RWPE2 (cell line): ENCODE measurements around the gene TTLL1.

Source experiments
- ATAC-seq: fragments of 200-7000 bp; cut with Tn5 transposase; 3 replicates; pipeline ENCODE4 v1.9.1; 2021; ENCODE audit warnings: low read depth
- DNase-seq: peaks from one replicate; pipeline ENCODE4 v3.0.0-alpha.2; 2020; ENCODE audit warnings: low spot score
- H3K27ac ChIP-seq: fragments of 450-650 bp; 2 replicates; pipeline ENCODE4 v1.5.1; 2017; ENCODE audit warnings: mild to moderate bottlenecking; ENCODE audit not compliant: poor library complexity, severe bottlenecking
- H3K27me3 ChIP-seq: fragments of 250-450 bp; sonication (Bioruptor Pico); 2 replicates; pipeline ENCODE4 v1.5.1; 2021; ENCODE audit warnings: mild to moderate bottlenecking, moderate library complexity; ENCODE audit not compliant: insufficient read depth, poor library complexity, severe bottlenecking
- H3K36me3 ChIP-seq: fragments of 250-450 bp; sonication (Bioruptor Pico); 2 replicates; pipeline ENCODE4 v1.5.1; 2020; ENCODE audit warnings: low read depth, mild to moderate bottlenecking, moderate library complexity
- H3K4me1 ChIP-seq: fragments of 250-450 bp; sonication (Bioruptor Pico); 2 replicates; pipeline ENCODE4 v1.5.1; 2021; ENCODE audit warnings: mild to moderate bottlenecking, moderate library complexity; ENCODE audit not compliant: insufficient read depth, poor library complexity, severe bottlenecking
- H3K4me3 ChIP-seq: fragments of 250-450 bp; sonication (Bioruptor Pico); 2 replicates; pipeline ENCODE4 v1.5.1; 2021; ENCODE audit warnings: mild to moderate bottlenecking, moderate library complexity; ENCODE audit not compliant: severe bottlenecking
- H3K9me3 ChIP-seq: fragments of 250-450 bp; sonication (Bioruptor Pico); 2 replicates; pipeline ENCODE4 v1.5.1; 2021; ENCODE audit warnings: mild to moderate bottlenecking, moderate library complexity; ENCODE audit not compliant: severe bottlenecking
- TF ChIP-seq, protein P1 (sequence below): fragments of 450-650 bp; IDR thresholded peaks from one replicate; pipeline ENCODE4 v1.5.1; 2017; ENCODE audit warnings: mild to moderate bottlenecking, moderate library complexity; ENCODE audit not compliant: poor library complexity, severe bottlenecking

The TTLL1 gene

DNA sequence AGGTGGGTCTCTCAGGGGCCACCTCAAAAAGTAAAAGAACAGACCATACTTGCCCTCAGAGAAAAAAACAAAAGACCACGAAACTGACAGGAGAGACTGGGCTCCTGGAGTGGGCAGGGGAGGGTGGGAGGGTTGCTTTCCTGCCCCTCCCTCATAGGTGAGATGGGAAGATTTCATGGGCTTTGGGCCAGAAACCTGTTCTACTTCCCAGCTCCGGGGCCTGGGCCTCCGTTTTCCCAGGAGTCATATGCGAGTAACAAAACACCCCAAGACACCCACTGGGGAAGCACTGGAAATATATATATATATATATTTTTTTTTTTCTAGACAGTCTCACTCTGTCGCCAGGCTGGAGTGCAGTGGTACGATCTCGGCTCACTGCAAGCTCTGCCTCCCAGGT lies 31.6 kb downstream of the TTLL1 start:
- DNase-seq (no peak), ATAC-seq (no peak)
- TF ChIP-seq, protein P1, sequence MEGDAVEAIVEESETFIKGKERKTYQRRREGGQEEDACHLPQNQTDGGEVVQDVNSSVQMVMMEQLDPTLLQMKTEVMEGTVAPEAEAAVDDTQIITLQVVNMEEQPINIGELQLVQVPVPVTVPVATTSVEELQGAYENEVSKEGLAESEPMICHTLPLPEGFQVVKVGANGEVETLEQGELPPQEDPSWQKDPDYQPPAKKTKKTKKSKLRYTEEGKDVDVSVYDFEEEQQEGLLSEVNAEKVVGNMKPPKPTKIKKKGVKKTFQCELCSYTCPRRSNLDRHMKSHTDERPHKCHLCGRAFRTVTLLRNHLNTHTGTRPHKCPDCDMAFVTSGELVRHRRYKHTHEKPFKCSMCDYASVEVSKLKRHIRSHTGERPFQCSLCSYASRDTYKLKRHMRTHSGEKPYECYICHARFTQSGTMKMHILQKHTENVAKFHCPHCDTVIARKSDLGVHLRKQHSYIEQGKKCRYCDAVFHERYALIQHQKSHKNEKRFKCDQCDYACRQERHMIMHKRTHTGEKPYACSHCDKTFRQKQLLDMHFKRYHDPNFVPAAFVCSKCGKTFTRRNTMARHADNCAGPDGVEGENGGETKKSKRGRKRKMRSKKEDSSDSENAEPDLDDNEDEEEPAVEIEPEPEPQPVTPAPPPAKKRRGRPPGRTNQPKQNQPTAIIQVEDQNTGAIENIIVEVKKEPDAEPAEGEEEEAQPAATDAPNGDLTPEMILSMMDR, result no peak
- Histone ChIP-seq H3K4me3 (no peak overlapping the region), H3K4me1 (no peaks in the 10 kb centered on the region), H3K36me3 (no peaks in the 10 kb centered on the region), H3K9me3 (no peaks in the 10 kb centered on the region), H3K27ac (no peak overlapping the region), H3K27me3 (no peaks in the 10 kb centered on the region)

DNA sequence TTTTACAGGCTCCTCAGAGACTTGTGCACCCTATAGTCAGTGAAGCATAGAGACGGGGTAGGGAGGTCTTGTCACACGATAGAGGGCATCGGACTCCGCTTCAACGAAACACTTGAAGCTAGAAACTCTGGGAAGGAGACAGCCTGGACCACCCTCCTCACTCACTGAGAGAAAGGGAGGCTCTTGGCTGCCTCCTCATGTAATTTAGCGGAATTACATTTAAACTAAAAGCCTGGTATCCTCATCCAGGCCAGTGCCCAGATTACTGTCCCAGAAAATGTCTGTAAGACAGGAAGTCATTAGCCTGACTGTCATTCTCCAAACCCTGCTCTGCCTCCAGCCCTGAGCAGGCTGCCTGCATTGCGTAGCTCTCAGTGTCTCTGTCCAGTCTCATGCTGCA lies 36.0 kb downstream of the TTLL1 start:
- TF ChIP-seq, protein P1, result no peak
- no peaks in the 10 kb centered on the region for H3K4me1 ChIP-seq
- no peaks in the 10 kb centered on the region for H3K36me3 ChIP-seq
- H3K4me3 ChIP-seq, result no peak overlapping the region
- ATAC-seq, result no peak
- no peaks in the 10 kb centered on the region for H3K27me3 ChIP-seq
- H3K27ac ChIP-seq, result no peak overlapping the region
- H3K9me3 ChIP-seq, result no peaks in the 10 kb centered on the region
- no peak for DNase-seq

DNA sequence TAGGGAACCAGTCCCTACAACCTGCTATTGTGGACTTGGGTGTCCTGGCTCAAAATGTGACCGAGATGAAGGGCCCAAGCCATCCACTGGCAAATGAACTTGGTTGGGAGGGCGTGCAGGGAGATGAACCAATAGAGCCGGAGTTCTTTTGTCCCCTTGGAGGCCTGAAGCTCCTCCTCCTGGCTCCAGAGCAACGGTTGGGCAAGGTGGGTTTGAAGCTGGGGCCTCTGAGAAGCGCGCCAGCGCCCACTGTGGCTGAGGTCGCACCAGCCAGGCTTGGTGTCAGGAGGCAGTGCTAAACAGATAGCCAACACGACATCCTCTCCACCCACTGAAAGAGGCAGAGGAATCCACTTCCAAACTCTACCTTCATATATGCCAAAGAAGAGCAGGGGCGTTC lies 38.2 kb downstream of the TTLL1 start:
- TF ChIP-seq, protein P1, result no peak
- Histone ChIP-seq H3K9me3 (no peaks in the 10 kb centered on the region), H3K4me3 (no peak overlapping the region), H3K27ac (no peak overlapping the region), H3K27me3 (no peaks in the 10 kb centered on the region), H3K36me3 (no peaks in the 10 kb centered on the region), H3K4me1 (no peaks in the 10 kb centered on the region)
- no peak for DNase-seq
- ATAC-seq, result no peak

DNA sequence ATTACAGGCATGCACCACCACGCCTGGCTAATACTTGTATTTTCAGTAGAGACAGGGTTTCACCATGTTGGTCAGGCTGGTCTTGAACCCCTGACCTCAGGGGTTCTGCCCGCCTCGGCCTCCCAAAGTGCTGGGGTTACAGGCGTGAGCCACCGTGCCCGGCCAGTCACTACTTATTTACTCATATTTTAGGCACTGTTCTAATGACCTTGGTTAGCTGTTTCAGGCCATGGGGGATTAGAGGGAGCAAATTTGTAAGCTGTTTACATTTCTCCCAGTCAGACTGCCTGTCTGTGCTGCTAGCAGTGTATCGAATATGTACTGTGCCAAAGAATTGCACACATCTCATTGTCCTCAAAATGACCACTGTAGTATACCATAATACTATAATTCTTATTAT lies 41.6 kb downstream of the TTLL1 start:
- no peaks in the 10 kb centered on the region for H3K9me3 ChIP-seq
- TF ChIP-seq, protein P1, result no peak
- no peaks in the 10 kb centered on the region for H3K4me1 ChIP-seq
- no peak overlapping the region for H3K27ac ChIP-seq
- H3K27me3 ChIP-seq, result no peaks in the 10 kb centered on the region
- no peak overlapping the region for H3K4me3 ChIP-seq
- DNase-seq, result no peak
- ATAC-seq, result no peak
- no peaks in the 10 kb centered on the region for H3K36me3 ChIP-seq

DNA sequence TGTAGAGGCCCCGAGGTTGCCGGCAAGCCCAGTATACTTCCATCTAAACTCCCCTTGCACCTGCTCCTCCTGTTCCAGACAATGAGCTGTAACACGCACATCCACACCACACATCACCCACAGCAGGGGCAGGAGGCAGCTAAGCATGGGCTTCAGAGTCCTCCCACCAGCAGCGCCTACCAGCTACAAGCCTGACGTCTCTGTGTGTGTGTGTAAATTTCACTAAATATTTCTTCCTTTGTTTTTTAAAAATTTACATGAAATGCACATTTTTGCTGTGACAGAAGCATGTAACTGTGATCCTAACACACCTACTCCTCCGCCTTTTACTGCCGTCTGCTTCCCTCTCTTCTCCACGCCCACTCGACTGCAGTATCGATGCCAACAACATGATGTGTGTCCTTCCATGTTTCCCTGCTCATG lies 44.9 kb downstream of the TTLL1 start:
- TF ChIP-seq, protein P1, result no peak
- Histone ChIP-seq H3K4me1 (no peaks in the 10 kb centered on the region), H3K27ac (no peak overlapping the region), H3K36me3 (no peaks in the 10 kb centered on the region), H3K27me3 (no peaks in the 10 kb centered on the region), H3K4me3 (no peak overlapping the region), H3K9me3 (no peaks in the 10 kb centered on the region)
- DNase-seq (no peak), ATAC-seq (no peak)
